A673 (cell line): ENCODE results near the gene POU4F1. TPM values are rescaled to one million over a fixed set of nuclear protein-coding genes. Genes with fewer than 3 reads are reported as not detected.
A peak's percentile ranks its signal among the peaks of the same experiment; 100 is the strongest.

Experiments used
- BruUV-seq: library from RNA; stranded (reverse); fragments of 400-500 nt; replicated peaks from 2 replicates; lab custom pipeline; 2021; lab: Mats Ljungman, UMichigan
- CTCF ChIA-PET: fragments of 300-600 bp; sonication (Branson Sonifier 250); formaldehyde crosslinking; loops from one replicate; lab custom pipeline; 2022; ENCODE audit warnings: antibody characterized with exemption; lab: Charles Lee
- POLR2A ChIA-PET: fragments of 300-600 bp; sonication (Branson Sonifier 250); formaldehyde crosslinking; loops from one replicate; lab custom pipeline; 2022; ENCODE audit warnings: antibody characterized with exemption; ENCODE audit not compliant: low non-redundant PET; lab: Charles Lee
- DNase-seq: peaks from one replicate; pipeline ENCODE4 v3.0.0-alpha.2; 2015; ENCODE audit warnings: low spot score
- H3K27ac ChIP-seq: fragments of 200-600 bp; sonication (generic); 2 replicates; pipeline ENCODE4 v1.5.1; 2016; ENCODE audit warnings: mixed run types, low read depth, mild to moderate bottlenecking, mixed read lengths, antibody characterized with exemption, low read length; ENCODE audit not compliant: poor library complexity, severe bottlenecking
- H3K27me3 ChIP-seq: fragments of 200-600 bp; sonication (generic); replicated peaks from 2 replicates; pipeline ENCODE4 v1.6.1; 2017; ENCODE audit warnings: mixed run types, low read depth, mild to moderate bottlenecking, mixed read lengths, antibody characterized with exemption, low read length; ENCODE audit not compliant: insufficient read depth, poor library complexity
- H3K36me3 ChIP-seq: fragments of 200-600 bp; sonication (generic); 2 replicates; pipeline ENCODE4 v1.6.1; 2016; ENCODE audit warnings: mixed run types, mild to moderate bottlenecking, mixed read lengths, antibody characterized with exemption, low read length; ENCODE audit not compliant: insufficient read depth, poor library complexity, severe bottlenecking
- H3K4me1 ChIP-seq: fragments of 200-600 bp; sonication (generic); 2 replicates; pipeline ENCODE4 v1.6.1; 2017; ENCODE audit warnings: mixed run types, mild to moderate bottlenecking, mixed read lengths, antibody characterized with exemption, low read length; ENCODE audit not compliant: insufficient read depth, poor library complexity, severe bottlenecking
- H3K4me3 ChIP-seq: fragments of 200-600 bp; sonication (generic); 2 replicates; pipeline ENCODE4 v1.5.1; 2016; ENCODE audit warnings: low read depth, mixed run types, mild to moderate bottlenecking, mixed read lengths, low read length; ENCODE audit not compliant: poor library complexity, severe bottlenecking
- H3K9me3 ChIP-seq: fragments of 200-600 bp; sonication (generic); 2 replicates; pipeline ENCODE4 v1.6.1; 2016; ENCODE audit warnings: mixed run types, low read depth, mild to moderate bottlenecking, mixed read lengths, antibody characterized with exemption, low read length; ENCODE audit not compliant: poor library complexity, severe bottlenecking
- EZH2 ChIP-seq: fragments of 200-600 bp; sonication (generic); IDR thresholded peaks from 2 replicates; pipeline ENCODE4 v1.6.1; 2017; ENCODE audit warnings: borderline replicate concordance, low read depth, mild to moderate bottlenecking, mixed read lengths, antibody characterized with exemption, low read length; ENCODE audit not compliant: poor library complexity, severe bottlenecking
- intact Hi-C: fragments of 100-400 bp; cut with micrococcal nuclease; formaldehyde crosslinking; loops from one replicate; pipeline ENCODE4 v1.10.0; 2022; ENCODE audit not compliant: unreplicated experiment
- total RNA-seq: library from RNA; stranded (reverse); gene quantifications from 2 replicates; pipeline ENCODE4 v1.2.3, GENCODE V29; 2021
- TF ChIP-seq, protein P1 (sequence below): fragments of 300-800, 200-600 bp; sonication (generic); conservative IDR thresholded peaks from 2 replicates; pipeline ENCODE4 v1.5.1; 2017; ENCODE audit warnings: low read depth, mild to moderate bottlenecking, antibody characterized with exemption, low read length, moderate library complexity, mixed read lengths

Gene POU4F1
- total RNA-seq, 1 experiment from 2014 or later, result 12.6 TPM

- Histone ChIP-seq H3K4me1 (no peaks in the 10 kb centered on the region), H3K36me3 (no peaks in the 10 kb centered on the region), H3K27ac (no peak overlapping the region), H3K9me3 (no peaks in the 10 kb centered on the region), H3K27me3 (peaks cover 71% of the 10 kb centered on the region), H3K4me3 (no peak overlapping the region)
- CTCF ChIA-PET, result no interaction called here
- no TSS peak for BruUV-seq
- DNase-seq, result no peak
- TF ChIP-seq, protein P1, sequence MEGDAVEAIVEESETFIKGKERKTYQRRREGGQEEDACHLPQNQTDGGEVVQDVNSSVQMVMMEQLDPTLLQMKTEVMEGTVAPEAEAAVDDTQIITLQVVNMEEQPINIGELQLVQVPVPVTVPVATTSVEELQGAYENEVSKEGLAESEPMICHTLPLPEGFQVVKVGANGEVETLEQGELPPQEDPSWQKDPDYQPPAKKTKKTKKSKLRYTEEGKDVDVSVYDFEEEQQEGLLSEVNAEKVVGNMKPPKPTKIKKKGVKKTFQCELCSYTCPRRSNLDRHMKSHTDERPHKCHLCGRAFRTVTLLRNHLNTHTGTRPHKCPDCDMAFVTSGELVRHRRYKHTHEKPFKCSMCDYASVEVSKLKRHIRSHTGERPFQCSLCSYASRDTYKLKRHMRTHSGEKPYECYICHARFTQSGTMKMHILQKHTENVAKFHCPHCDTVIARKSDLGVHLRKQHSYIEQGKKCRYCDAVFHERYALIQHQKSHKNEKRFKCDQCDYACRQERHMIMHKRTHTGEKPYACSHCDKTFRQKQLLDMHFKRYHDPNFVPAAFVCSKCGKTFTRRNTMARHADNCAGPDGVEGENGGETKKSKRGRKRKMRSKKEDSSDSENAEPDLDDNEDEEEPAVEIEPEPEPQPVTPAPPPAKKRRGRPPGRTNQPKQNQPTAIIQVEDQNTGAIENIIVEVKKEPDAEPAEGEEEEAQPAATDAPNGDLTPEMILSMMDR, result no peak
- no peak for TF ChIP-seq EZH2
- intact Hi-C loops, result loop anchor here (10.0 kb wide), 1 partner anchor 273 kb away; no protein-coding TSS in a partner anchor
- POLR2A ChIA-PET, result no interaction called here
Measured at GRCh38 chr13:78587395-78587794, 16.0 kb downstream of the POU4F1 start.

- Histone ChIP-seq H3K27me3 (peaks cover 65% of the 10 kb centered on the region), H3K4me3 (no peak overlapping the region), H3K36me3 (no peaks in the 10 kb centered on the region), H3K27ac (no peak overlapping the region), H3K4me1 (no peaks in the 10 kb centered on the region), H3K9me3 (no peaks in the 10 kb centered on the region)
- ChIA-PET POLR2A (no interaction called here), CTCF (interaction anchor here (0.6 kb wide), 1 partner anchor 10 kb away, joined by 3 read pairs; no protein-coding TSS in a partner anchor)
- no TSS peak for BruUV-seq
- DNase-seq, result peak; percentile 68
- TF ChIP-seq, protein P1, result peak; percentile 63
- no peak for TF ChIP-seq EZH2
- intact Hi-C loops, result loop anchor here (10.0 kb wide), 1 partner anchor 272 kb away; no protein-coding TSS in a partner anchor
Measured at GRCh38 chr13:78586706-78587105, 16.6 kb downstream of the POU4F1 start.

DNA sequence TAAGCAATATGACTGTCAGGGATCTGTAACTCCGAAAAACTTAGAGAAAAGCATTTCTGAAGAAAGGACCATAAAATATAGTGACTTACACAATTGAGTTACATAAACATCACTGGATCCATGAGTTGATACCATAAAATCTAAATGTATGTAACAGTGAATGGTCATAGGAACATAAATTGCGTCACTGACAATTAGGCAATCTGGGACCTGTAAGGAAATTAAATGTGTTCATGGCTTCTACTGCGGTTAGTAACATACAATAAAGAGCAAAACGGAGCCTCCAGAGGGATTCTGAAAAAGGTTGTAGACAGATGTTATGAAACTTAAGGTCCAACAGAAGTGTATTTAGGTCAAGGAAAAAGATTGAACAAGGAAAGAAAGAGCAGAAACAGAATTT lies 27.1 kb downstream of the POU4F1 start:
- BruUV-seq, result no TSS peak
- no peaks in the 10 kb centered on the region for H3K4me1 ChIP-seq
- CTCF ChIA-PET, result no interaction called here
- no peak for TF ChIP-seq EZH2
- TF ChIP-seq, protein P1, result no peak
- POLR2A ChIA-PET, result no interaction called here
- intact Hi-C loops, result no loop called here
- H3K27me3 ChIP-seq, result no peaks in the 10 kb centered on the region
- H3K36me3 ChIP-seq, result no peaks in the 10 kb centered on the region
- no peak for DNase-seq
- H3K4me3 ChIP-seq, result no peak overlapping the region
- H3K9me3 ChIP-seq, result no peaks in the 10 kb centered on the region
- no peak overlapping the region for H3K27ac ChIP-seq
